Natural killer cell (primary cell): ENCODE data around the gene HADHB. TPM values are rescaled to one million over a fixed set of nuclear protein-coding genes. Genes with fewer than 3 reads are reported as not detected.
"Not testable (repeated sequence)": the region's sequence is repeated elsewhere in the genome, so short reads cannot be mapped to it uniquely, and the experiment has no call there.

Experiments
- ATAC-seq, 3 donors: fragments of 150-1000 bp in 2 of 3; fragments of 200-7000 bp in 1 of 3; cut with Tn5 transposase; 1 replicate in 1 of 3; 2 replicates in 2 of 3; pipeline ENCODE4 v1.10.0; 2021; ENCODE audit warnings: mild to moderate bottlenecking in 2 of 3, moderate library complexity in 2 of 3
- DNase-seq, 2 donors: peaks; one replicate each; pipeline versions ENCODE4 v3.0.0 to v3.0.0-alpha.2; 2013 to 2021; ENCODE audit warnings: mixed read lengths in 1 of 2
- H3K27ac ChIP-seq: one replicate; pipeline ENCODE4 v1.5.1; 2013; ENCODE audit warnings: mild to moderate bottlenecking, low read length
- H3K27me3 ChIP-seq: one replicate; pipeline ENCODE4 v1.6.1; 2013; ENCODE audit warnings: low read length; ENCODE audit not compliant: control insufficient read depth, insufficient read depth
- H3K36me3 ChIP-seq: one replicate; pipeline ENCODE4 v1.6.1; 2013; ENCODE audit warnings: low read length; ENCODE audit not compliant: control insufficient read depth, insufficient read depth
- H3K4me1 ChIP-seq: one replicate; pipeline ENCODE4 v1.6.1; 2013; ENCODE audit warnings: low read length; ENCODE audit not compliant: control insufficient read depth, insufficient read depth
- H3K4me3 ChIP-seq: one replicate; pipeline ENCODE4 v1.5.1; 2013; ENCODE audit warnings: low read length
- H3K9me3 ChIP-seq: one replicate; pipeline ENCODE4 v1.6.1; 2013; ENCODE audit warnings: low read length; ENCODE audit not compliant: control insufficient read depth, insufficient read depth
- H3K27ac Mint-ChIP-seq, 2 donors: one replicate each; pipeline ENCODE4 v1.8.0; 2022; ENCODE audit warnings: mild to moderate bottlenecking in 2 of 2, mixed read lengths in 2 of 2, moderate library complexity in 1 of 2
- H3K27me3 Mint-ChIP-seq, 2 donors: one replicate each; pipeline ENCODE4 v1.8.0; 2022; ENCODE audit warnings: low read depth in 2 of 2, mixed read lengths in 2 of 2
- H3K36me3 Mint-ChIP-seq: one replicate; pipeline ENCODE4 v1.8.0; 2022; ENCODE audit warnings: mixed read lengths
- H3K4me1 Mint-ChIP-seq, 2 donors: one replicate each; pipeline ENCODE4 v1.8.0; 2022; ENCODE audit warnings: mixed read lengths in 2 of 2
- H3K4me3 Mint-ChIP-seq: one replicate; pipeline ENCODE4 v1.8.0; 2022; ENCODE audit warnings: mild to moderate bottlenecking, moderate library complexity, mixed read lengths
- H3K9me3 Mint-ChIP-seq, 2 donors: one replicate each; pipeline ENCODE4 v1.8.0; 2022; ENCODE audit warnings: mixed read lengths in 2 of 2
- CTCF ChIP-seq: fragments of 200-600 bp; IDR thresholded peaks from one replicate; pipeline ENCODE4 v1.8.0; 2022; ENCODE audit warnings: antibody characterized with exemption
- WGBS: methylation state at CpG from one replicate; pipeline ENCODE4 v1.1.7; 2013; ENCODE audit warnings: missing lambda C conversion rate; ENCODE audit not compliant: insufficient coverage; 5-methylcytosine and 5-hydroxymethylcytosine counted together
- intact Hi-C: fragments of 100-400 bp; cut with micrococcal nuclease; formaldehyde crosslinking; loops from one replicate; pipeline ENCODE4 v1.14.2; 2022
- total RNA-seq, 4 donors: library from RNA; stranded (reverse); fragments of 120-200 nt in 1 of 4; gene quantifications; one replicate each; pipeline versions ENCODE4 v1.2.3 to v1.2.4, GENCODE V29; 2013 to 2022

HADHB gene
- total RNA-seq, 3 donors from 2014 or later (not counting 1 experiment from before 2014, with no cell fraction given), result 43.1 to 58.8 (median 53.0) TPM

GRCh38 chr2:26316041-26316440 is 71.3 kb downstream of the HADHB start:
- Histone ChIP-seq H3K4me1 (no peaks in the 10 kb centered on the region), H3K27me3 (no peaks in the 10 kb centered on the region), H3K4me3 (no peak overlapping the region), H3K36me3 (no peaks in the 10 kb centered on the region), H3K9me3 (no peaks in the 10 kb centered on the region), H3K27ac (no peak overlapping the region)
- DNase-seq (no peak), ATAC-seq (no peak)
- no peaks in the 10 kb centered on the region for H3K9me3 Mint-ChIP-seq
- H3K4me3 Mint-ChIP-seq, result no peak overlapping the region
- no peak overlapping the region for H3K27ac Mint-ChIP-seq
- no peaks in the 10 kb centered on the region for H3K4me1 Mint-ChIP-seq
- no peak for TF ChIP-seq CTCF
- WGBS, result 69% methylated on average over 2 of the region's 2 CpGs
- no peaks in the 10 kb centered on the region for H3K36me3 Mint-ChIP-seq
- intact Hi-C loops, result no loop called here
- H3K27me3 Mint-ChIP-seq, result no peaks in the 10 kb centered on the region

GRCh38 chr2:26316845-26317244 is 72.1 kb downstream of the HADHB start:
- ATAC-seq (no peak), DNase-seq (no peak)
- no peaks in the 10 kb centered on the region for H3K4me1 ChIP-seq
- intact Hi-C loops, result no loop called here
- WGBS, result 87% methylated on average over 6 of the region's 6 CpGs
- Mint-ChIP-seq H3K4me1 (no peaks in the 10 kb centered on the region), H3K9me3 (no peaks in the 10 kb centered on the region), H3K27me3 (no peaks in the 10 kb centered on the region), H3K4me3 (no peak overlapping the region), H3K27ac (no peak overlapping the region), H3K36me3 (no peaks in the 10 kb centered on the region)
- H3K36me3 ChIP-seq, result no peaks in the 10 kb centered on the region
- no peaks in the 10 kb centered on the region for H3K9me3 ChIP-seq
- H3K4me3 ChIP-seq, result no peak overlapping the region
- TF ChIP-seq CTCF, result no peak
- no peaks in the 10 kb centered on the region for H3K27me3 ChIP-seq
- H3K27ac ChIP-seq, result no peak overlapping the region

GRCh38 chr2:26317377-26318105 is 72.8 kb downstream of the HADHB start:
- Mint-ChIP-seq H3K36me3 (no peaks in the 10 kb centered on the region), H3K9me3 (no peaks in the 10 kb centered on the region), H3K4me1 (no peaks in the 10 kb centered on the region), H3K4me3 (no peak overlapping the region), H3K27me3 (no peaks in the 10 kb centered on the region), H3K27ac (no peak overlapping the region)
- intact Hi-C loops, result no loop called here
- ATAC-seq (no peak), DNase-seq (no peak)
- no peaks in the 10 kb centered on the region for H3K4me1 ChIP-seq
- no peaks in the 10 kb centered on the region for H3K27me3 ChIP-seq
- TF ChIP-seq CTCF, result no peak
- no peaks in the 10 kb centered on the region for H3K9me3 ChIP-seq
- no peak overlapping the region for H3K4me3 ChIP-seq
- WGBS, result 84% methylated on average over 7 of the region's 8 CpGs
- H3K36me3 ChIP-seq, result no peaks in the 10 kb centered on the region
- H3K27ac ChIP-seq, result no peak overlapping the region

GRCh38 chr2:26318950-26319349 is 74.2 kb downstream of the HADHB start:
- Mint-ChIP-seq H3K36me3 (no peaks in the 10 kb centered on the region), H3K9me3 (no peaks in the 10 kb centered on the region), H3K27me3 (no peaks in the 10 kb centered on the region), H3K27ac (no peak overlapping the region), H3K4me1 (no peaks in the 10 kb centered on the region), H3K4me3 (no peak overlapping the region)
- H3K4me1 ChIP-seq, result no peaks in the 10 kb centered on the region
- H3K27me3 ChIP-seq, result no peaks in the 10 kb centered on the region
- H3K27ac ChIP-seq, result no peak overlapping the region
- H3K36me3 ChIP-seq, result no peaks in the 10 kb centered on the region
- TF ChIP-seq CTCF, result no peak
- DNase-seq (no peak), ATAC-seq (no peak)
- 88% methylated on average over 6 of the region's 6 CpGs for WGBS
- intact Hi-C loops, result no loop called here
- no peak overlapping the region for H3K4me3 ChIP-seq
- H3K9me3 ChIP-seq, result no peaks in the 10 kb centered on the region

- ATAC-seq, H3K27ac Mint-ChIP-seq, H3K4me3 Mint-ChIP-seq, H3K36me3 ChIP-seq, H3K4me3 ChIP-seq, H3K27me3 ChIP-seq, H3K4me1 Mint-ChIP-seq, H3K27ac ChIP-seq, H3K4me1 ChIP-seq, H3K27me3 Mint-ChIP-seq, intact Hi-C loops, H3K9me3 ChIP-seq, H3K36me3 Mint-ChIP-seq, DNase-seq, H3K9me3 Mint-ChIP-seq: not testable (repeated sequence)
These were observed 79.7 kb downstream of the HADHB start for GRCh38 chr2:26324479-26324878.
